Effector CD8-positive, alpha-beta T cell (primary cell): ENCODE results near the gene QSOX2.

Source experiments
- DNase-seq: peaks from one replicate; lab custom pipeline; 2025; lab: John Stamatoyannopoulos, UW

Gene QSOX2

DNA sequence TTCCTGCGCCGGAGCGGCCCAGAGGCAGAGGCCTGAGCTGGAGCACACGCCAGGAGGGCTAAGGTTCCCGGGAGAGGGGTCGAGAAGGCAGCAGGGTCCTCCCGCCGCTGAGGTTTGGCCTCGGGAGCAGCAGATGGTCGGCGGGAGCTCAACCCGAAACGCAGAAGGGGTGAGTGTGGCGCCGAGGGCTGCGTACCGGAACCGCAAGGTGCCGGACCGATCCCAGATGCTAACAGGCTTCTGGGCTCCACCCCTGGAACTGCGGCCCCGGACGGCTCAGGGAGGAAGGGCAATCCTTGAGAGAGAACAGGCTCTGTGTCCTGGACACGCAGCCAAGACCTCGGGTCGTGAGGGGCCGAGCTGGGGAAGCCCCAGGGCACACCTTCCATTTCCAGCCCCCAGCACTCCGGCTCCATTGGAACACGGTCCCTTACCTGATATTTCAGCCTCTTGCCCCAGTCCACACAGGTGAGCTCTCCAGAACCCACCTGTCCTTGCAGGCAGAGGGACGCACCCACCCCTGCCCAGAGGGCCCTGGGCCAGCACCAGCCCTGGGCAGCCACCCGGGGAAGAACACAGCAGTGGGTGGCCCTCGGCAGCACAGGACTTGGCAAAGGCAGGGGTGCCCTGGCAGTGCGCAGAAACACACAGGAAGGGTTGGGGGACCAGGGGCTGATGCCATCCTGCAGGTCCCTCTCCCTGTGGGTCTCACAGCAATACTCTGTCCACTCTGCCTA lies 42.0 kb downstream of the QSOX2 start:
- DNase-seq, result no peak

DNA sequence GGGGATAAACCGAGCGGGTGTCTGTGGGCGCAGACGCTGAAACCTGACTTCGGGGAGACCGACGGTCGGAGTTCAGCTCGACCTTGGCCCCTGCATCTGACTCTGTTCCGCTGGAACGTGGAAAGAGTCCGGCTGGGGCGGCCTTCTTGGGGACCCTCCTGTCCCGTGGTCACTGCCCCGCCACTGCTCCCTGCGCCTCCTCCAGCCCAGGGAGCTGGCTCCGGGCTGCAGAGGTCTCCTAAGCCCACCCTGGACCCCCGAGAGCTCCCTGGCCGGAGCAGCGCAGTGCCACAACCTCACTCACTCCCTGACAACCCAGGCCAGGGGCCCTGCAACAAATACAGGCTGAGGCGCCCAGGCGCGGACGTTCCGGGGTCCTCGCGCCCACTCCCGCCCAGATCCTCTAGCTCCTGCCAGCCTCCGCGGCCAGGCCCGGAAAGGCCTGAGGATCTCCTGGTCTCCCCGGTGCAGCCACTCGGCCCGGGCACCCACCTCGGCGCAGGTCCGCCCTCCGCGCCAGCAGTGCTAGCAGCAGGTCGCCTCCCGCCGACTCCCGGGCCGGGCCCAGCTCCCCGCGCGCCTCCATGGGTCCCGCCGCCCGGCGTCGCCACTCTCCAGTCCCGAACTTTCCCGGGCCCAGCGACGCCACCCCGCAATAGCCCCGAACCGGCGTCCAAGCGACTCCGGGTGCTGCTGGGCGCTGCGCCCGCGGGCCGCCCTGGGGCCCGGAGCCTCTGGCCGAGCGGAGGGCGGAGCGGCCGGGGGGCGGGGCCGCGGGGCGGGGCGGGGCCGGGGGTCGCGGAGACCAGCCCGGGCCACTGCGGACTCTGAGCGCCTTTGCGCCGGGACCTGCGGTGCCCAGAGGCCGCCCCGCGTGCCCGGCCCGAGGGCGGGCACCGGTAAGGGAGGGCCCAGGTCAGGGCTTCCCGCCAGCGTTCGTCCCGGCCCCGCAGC lies 42.9 kb downstream of the QSOX2 start:
- DNase-seq, result no peak

DNA sequence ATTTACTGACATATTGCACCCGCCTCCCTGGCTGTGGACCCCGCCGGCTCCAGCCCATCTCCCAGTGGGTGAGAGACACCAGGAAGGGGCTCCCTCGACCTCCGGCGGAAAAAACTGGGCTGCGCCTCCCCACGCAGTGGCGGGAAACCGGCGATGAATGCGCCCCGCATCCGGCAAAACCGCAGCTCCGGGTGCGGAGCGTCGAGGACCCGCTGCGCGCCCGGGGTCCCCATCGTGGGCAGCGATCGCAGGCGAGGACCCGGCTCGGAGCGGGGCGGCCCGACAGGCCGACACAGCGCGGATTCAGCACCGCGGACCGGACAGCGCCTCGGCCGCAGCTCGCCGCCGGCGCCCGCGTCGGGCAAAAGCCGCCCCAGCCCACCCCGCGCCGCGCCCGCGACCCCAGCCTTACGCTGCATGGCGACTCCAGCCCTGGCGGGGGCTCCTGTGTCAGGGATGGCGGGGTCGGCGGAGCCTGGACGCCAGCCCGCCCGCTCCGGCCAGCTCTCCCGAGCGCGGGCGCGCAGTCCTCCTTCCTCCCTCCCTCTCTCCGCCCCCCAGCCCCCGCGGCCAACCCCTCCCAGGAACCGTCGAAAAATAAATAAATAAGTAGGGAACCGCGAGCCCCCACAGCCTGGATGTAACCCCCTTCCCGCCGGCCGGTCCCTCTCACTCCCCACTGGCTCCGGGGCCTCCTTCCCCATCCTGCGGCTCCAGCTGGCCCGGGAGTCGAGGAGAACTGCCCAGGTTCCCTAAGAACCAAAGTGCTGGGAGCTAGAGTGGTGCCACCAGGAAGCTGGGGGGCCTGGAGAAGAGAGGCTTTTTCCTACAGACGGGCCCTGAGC lies 43.8 kb downstream of the QSOX2 start:
- DNase-seq, result no peak

DNA sequence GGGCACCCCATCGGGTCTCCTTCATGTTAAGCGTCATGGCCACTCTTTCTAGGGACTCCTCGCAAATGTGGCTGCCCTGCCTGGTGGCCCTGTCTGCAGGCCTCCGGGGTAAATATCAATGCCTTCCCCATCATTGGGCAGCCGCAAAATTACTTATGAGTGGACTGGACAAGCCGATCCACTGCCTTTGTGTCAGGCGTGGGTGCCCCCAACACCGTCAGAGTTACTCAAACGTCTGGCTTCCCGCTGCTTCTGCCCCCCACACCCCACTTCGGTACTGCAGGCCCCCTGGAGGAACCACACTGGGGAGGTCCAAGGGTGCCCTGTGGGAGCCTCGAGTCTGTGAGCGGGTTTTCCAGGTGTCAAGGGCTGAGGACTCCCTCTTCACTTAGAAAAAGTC lies 44.4 kb downstream of the QSOX2 start:
- DNase-seq, result no peak

DNA sequence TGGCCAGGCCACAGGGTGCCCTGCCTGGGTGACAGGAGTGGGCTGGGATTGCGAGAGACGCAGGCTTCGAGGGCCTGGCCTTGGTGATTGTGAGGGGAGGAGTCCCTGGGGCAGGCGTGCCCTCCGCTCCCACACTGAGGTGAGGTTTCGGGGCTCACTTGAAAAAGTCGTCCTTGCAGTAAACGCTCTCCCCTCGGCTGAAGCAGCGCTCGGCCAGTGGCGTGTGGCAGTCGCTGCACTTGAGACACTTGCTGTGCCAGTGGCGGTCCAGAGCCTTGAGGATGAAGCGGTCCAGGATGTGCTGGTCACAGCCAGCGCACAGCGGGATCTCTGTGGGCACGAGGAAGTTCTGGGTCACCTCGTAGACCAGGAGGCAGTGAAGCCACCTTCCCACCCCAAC lies 45.2 kb downstream of the QSOX2 start:
- DNase-seq, result no peak

DNA sequence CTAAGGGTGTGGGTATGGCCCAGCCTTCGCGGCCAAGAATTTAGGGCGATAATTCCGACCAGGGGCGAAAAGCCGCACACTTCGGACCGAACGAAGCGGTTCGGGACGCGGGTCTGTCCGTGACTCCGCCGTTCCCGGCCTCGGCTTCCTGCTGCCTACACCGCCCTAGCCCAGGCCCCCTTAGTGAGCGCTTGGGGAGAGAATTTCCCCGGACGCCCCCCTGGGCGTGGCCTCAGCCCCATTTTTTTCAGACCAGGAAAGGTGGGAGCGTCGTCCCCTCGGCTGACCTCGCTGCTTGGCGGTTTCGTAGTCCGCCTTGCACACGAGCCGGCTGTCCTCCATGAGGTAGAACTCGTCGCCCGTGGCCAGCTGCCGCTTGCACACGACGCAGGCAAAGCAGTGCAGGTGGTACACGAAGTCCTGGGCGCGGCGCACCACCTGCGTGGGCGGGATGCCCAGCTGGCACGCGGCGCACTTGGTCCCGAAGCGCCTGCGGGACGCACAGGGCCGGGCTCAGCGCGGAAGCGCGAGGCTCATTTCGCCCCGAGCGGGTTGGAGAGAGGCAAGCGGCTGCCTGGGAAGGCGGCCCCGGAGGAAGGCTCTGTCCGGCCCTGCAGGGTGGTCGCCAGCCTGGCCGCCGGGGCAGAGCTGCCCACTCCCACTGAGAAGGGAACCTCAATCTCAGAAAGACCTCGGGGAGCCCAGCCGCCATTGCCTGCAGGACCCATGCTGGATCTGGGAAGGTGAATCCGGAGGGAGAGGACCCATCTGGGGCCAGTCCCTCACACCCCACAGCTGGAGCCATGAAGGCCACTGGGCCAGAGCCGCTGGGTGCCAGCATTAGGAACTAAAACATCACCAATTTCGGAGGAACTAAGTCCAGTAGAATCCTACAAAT lies 46.0 kb downstream of the QSOX2 start:
- no peak for DNase-seq

DNA sequence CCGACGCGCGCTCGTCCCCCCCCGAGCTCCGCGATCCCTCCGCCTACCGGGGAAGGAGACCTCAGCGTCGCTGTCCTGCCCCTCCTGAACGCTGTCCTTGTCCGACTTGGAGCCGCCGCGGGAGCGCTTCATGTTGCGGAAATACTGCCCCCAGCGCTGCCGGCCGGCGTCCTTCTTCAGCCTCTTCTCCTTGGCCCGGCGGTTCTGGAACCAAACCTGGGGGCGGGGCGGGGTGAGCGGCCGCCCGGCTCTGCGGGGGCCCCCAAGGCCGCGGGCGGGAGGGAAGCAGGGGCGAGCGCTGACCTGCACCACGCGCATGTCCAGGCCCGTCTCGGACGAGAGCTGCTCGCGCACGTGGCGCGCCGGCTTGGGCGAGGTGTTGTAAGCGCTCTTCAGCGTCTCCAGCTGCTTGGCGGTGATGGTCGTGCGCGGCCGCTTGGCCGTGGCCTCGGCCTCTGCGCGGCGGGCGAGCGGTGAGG lies 47.0 kb downstream of the QSOX2 start:
- no peak for DNase-seq

DNA sequence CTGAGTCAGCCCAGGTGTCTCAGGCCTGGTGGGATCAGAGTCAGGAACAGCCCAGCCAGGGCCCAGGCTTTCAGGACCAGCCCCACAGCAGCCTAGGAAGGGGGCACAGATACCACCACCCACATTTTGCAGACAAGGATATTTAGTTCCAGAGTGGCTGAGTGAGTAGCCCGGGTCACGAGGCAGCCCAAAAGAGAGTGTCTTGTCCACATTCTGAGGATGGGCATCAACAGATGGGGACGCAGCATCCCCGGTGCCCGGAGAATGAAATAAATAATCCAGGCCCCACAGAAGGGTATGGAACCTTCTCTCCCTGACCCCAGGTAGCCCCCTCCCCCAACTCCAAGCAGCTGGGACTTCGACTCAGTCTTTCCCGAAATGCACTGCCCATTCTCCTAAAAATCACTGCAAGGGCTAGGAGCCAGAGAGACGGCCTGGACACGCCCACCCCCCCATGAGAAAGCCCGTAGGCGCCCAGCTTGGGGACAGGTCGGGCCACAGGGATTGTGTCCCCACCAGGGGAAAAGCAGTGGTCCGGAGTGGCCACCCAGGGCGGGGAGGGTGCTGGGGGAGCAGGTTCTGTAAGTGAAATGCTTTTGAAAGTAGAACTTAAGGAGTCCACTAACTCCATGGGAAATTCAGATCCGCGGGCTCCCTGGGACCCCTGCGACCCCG lies 47.5 kb downstream of the QSOX2 start:
- no peak for DNase-seq

DNA sequence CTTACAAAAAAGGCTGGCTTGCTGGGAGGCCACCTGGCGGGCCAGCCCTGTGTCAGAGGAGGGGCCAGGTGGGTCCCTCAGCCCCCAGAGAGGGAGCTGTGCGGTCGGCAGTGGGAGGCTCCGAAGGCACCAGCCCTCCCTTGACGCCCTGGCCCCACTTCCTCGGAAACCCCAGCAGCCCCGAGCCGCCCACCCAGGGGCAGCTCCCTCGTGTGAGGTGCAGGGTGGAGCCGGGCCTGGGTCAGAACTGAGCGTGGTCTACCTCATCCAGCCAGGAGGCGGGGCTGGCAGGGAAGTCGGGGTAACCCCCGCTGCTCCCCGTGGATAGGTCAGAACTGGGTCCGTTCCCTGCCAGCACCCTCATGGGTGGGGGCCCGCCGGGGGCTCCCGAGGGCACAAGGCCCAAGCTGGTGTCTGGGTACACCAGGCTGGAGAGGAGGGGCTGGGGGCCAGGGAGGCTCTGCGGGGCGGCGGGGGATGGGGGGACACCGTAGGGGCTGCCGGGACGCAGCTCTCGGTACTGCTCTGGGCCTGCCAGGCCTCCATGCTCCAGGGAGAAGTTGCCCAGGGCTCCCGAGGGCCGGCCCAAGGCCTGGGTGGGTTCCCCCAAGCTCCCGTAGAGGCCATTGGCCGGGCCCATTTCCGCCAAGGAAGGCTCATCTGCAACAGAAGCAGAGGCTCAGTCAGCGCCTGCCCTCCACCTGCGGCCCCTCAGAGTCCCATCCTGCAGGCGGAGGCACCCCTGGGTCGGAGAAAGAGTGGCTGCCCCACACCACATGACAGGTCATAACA lies 48.3 kb downstream of the QSOX2 start:
- DNase-seq, result no peak

DNA sequence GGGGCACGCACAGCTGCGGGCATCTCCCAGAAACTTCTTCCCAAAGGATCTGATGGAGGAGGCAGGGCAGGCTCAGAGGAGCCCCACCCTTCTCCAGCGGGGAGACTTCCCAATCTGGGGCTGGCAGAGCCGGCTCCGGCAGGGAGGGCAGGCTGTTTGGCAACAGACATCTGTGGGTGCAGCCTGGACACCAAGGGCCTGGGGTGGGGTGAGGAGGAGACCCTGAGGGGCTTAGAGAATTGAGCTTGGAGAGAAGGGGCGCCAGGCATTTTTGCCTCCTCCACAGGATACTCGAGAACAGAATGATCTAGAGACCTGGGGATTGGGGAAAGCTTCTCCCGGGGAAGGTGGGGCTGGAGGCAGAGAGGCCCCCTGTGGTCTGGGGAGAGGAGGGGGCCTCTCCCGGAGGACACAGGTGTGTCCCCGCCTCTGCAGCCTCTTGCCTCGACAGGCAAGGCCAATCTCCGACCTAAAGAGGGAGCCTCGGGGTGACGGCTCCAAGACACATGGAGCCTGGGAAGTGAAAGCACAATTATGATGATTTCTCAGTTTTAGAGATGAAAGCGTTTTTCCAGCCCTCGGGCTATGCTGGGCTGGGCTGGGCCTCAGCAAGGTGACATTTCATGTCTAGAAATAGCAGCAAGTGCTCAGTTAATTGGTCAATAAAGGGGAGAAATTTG lies 49.1 kb downstream of the QSOX2 start:
- no peak for DNase-seq

DNA sequence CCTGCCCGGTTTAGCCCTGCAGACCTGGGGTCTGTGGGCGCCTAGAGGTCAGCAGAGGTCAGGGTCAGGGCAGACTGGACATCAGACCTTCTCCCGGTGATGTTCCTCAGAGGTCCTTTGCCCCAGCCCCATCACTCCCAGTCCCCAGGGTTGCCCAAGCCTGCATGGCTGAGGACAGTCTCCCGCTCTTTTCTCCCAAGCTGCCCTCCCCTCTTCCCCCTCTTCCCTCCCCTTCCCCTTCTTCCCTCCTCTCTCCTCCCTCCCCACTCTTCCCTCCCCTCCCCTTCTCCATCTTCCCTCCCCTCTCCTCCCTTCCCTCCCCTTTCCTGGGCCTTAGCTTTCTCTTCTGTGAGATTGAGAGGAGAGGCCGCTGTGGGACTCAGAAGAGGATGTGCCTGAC lies 51.1 kb downstream of the QSOX2 start:
- no peak for DNase-seq

DNA sequence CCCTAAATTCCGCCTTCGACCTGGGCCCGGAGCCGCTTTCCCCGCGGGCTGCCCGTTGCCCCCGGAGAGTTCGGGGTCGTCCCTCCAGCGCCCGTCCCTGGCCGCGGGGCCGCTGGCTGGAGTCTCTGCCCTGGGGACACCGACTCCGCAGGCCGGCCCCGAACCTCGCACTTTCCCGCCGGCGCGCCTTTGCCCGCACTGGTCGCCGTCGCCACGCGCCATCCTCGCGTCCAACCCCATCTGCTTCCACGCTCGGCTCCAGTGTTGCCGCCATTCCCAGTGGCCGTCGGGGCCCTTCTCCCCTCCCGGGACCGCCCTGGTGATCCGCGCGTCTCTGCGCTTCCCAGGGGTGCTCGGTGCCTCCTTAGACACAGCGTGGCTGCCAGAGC lies 51.7 kb downstream of the QSOX2 start:
- no peak for DNase-seq

DNA sequence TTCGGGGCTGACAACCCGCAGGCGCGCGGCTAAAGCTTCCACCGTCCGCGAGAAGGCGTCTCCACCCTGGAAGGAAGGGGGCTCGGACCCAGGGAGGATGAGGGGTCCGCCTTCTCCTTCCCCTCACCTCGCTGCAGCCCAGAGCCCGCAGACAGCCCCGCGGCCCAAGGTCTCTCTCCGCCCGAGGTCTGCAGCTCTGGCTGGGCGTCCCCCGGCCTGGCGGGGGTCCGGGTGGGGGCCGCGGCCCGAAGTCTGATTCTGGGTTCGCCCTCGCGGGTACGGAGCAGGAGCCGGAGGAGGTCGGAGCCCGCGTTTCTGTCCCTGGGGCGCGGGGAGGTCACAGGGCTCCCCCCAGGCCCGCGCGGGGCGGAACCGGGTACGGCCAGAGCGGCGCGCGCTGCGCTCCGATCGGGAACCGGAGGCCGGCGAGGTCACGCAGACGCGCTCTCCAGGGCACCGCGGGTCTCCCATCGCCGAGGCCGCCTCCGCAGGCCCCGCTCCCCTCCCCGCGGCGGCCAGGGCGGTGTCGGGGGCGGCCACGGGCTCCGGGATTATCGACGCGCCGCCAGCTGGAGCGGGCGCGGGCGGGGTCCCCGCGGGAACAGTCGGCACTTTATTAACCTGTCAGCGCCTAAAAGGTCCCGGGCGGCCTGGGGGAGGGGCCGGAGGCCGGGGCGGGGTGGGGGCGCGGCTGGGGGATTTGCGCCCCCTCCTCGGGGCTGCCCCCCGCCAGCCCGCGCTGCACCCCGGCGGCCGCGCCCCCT lies 52.3 kb downstream of the QSOX2 start:
- DNase-seq, result no peak

DNA sequence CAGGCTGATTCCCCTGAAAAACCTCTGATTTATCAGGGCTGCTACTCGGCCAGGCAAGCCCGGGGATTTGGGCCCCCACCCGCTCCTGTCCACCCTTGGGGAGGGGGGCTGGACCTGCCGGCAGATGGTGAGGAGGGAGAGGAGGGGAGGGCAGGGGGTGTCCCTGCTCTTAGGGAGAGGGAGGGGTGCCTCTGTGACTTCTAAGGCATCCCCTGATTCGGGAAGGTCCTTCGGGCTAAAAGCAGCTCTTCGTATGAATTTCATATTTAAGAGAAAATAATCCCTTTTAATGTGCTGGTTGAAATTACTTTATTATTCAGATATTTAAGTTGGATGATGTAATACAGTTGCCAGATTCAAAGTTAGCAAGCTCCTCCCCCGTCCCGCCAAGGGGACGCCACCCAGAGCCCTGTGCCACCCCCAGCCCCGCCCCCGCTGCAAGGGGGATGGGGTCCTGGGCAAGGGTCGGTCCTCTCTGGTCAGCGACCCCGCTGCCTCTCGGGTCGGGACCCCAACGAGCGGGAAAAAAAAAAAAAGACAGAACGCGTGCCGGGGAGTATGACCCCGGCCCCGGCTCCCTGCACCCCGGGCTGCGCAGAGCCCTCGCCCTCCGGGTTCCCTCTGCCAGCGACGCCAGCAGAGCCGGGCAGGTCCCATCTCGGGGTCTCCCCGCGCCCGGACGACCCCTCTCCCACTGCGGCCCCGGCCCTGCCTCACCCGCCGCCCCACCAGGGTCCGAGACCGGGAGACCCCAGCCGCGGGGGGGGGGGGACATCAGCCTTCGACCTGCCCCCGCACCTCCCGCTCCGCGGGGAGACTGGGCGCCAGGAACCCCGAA lies 53.1 kb downstream of the QSOX2 start:
- no peak for DNase-seq

DNA sequence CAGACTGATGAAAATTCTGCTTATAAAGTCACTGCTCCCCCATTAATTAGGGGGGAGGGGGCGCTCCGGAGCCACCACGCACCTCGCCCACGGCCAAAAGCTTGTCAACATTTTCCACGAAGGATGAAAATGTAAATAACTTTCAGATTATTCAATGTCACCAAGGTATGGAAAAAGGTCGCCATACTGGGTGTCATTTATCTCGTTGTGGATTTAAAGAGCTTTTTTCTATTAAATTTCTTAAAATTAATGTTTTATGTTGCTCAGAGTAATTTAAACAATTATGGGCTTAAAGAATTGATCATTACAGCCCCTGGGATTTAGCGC lies 53.7 kb downstream of the QSOX2 start:
- no peak for DNase-seq

DNA sequence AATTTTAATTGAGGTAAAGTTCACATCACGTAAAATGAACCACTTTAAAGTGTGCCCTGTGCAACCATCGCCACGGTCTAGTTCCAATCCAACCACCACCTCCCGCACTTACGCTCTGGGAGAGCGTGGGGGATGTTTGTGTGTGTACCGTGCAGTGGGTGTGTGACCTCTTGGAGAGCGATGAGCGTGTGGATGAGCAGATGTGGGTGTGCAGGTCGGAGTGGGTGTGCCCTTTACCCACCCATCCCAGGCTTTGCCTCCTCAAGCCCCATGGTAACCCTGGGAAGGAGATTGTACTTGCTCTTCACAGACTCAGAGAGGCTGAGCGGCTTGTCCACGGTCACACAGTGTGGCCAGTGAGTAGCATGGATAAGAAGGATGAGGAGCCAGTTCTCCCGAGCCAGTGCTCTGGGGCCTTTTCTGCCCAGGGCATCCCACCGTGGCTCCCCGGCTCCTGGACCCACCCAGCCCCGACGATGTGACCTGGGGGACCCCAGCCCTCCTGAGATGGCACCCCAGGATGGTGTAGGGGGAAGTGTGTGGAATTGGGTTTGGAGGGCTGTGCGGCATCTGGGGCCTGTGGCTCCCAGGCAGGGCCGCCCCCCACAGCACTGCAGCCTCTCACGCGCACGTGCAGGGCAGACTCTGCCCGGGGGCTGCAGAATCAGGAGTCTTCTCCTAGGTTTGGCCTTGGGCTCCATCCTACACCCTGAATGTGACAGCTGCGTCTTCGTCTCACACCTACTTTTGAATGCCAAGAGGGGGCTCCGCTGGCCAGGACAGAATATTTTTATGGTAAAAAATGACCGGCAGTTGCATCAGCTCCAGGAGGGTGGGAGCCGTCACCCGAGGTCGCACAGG lies 54.3 kb downstream of the QSOX2 start:
- no peak for DNase-seq

DNA sequence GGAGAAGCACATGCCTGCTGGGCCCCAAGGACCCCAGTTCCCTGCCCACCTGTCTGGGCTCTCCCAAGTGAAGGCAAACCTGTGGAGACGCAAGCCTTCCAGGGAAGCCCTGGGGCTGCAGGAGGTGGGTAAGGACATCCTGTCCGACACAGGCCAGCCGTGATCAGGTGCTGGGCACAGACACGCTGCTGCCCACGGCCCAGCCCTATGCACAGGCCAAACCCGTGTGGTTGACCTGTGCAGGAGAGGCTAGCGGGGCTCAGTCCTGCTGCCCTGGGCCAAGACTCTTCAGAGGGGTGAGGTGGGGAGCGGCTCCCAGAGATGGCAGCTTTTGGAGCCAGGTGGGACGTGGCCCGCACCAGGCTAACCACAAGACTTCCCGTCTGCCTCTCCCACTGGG lies 55.0 kb downstream of the QSOX2 start:
- DNase-seq, result no peak
